GM21423 (cell line): ENCODE data around the gene HOXC5.
"Not testable (repeated sequence)": the region's sequence is repeated elsewhere in the genome, so short reads cannot be mapped to it uniquely, and the experiment has no call there.

Experiments
- ATAC-seq: cut with Tn5 transposase; IDR thresholded peaks from one replicate; pipeline ENCODE4 v1.9.1; 2021; ENCODE audit warnings: mild to moderate bottlenecking, moderate library complexity; ENCODE audit not compliant: unreplicated experiment

The HOXC5 gene

GRCh38 chr12:54032086-54032619 is 697 bp upstream of the HOXC5 start:
- ATAC-seq, result no peak

GRCh38 chr12:54033106-54033979 is 493 bp downstream of the HOXC5 start:
- ATAC-seq, result no peak

- no peak for ATAC-seq
Measured at GRCh38 chr12:54033980-54034784, 1.3 kb downstream of the HOXC5 start.

- no peak for ATAC-seq
Measured at GRCh38 chr12:54034785-54035310, 2.0 kb downstream of the HOXC5 start.

- ATAC-seq, result no peak
Measured at GRCh38 chr12:54035568-54036264, 2.9 kb downstream of the HOXC5 start.

- ATAC-seq, result no peak
Measured at GRCh38 chr12:54036620-54037359, 3.9 kb downstream of the HOXC5 start.

- ATAC-seq, result no peak
Measured at GRCh38 chr12:54037360-54038283, 4.8 kb downstream of the HOXC5 start.

GRCh38 chr12:54038284-54038870 is 5.5 kb downstream of the HOXC5 start:
- ATAC-seq, result no peak

GRCh38 chr12:54038871-54039414 is 6.1 kb downstream of the HOXC5 start:
- no peak for ATAC-seq

GRCh38 chr12:54039417-54040147 is 6.7 kb downstream of the HOXC5 start:
- no peak for ATAC-seq

- no peak for ATAC-seq
Measured at GRCh38 chr12:54040148-54040494, 7.3 kb downstream of the HOXC5 start.

- ATAC-seq, result no peak
Measured at GRCh38 chr12:54040648-54041047, 7.8 kb downstream of the HOXC5 start.

GRCh38 chr12:54041097-54041690 is 8.3 kb downstream of the HOXC5 start:
- ATAC-seq, result no peak

- not testable (repeated sequence) for ATAC-seq
Measured at GRCh38 chr12:54042033-54042432, 9.2 kb downstream of the HOXC5 start.

- no peak for ATAC-seq
Measured at GRCh38 chr12:54042970-54043853, 10.4 kb downstream of the HOXC5 start.

GRCh38 chr12:54044425-54045103 is 11.7 kb downstream of the HOXC5 start:
- ATAC-seq, result no peak
